Measurements from ENCODE around the gene SDHA. TPM values are rescaled to one million over a fixed set of nuclear protein-coding genes. Genes with fewer than 3 reads are reported as not detected.
"Not testable (repeated sequence)": the region's sequence is repeated elsewhere in the genome, so short reads cannot be mapped to it uniquely, and the experiment has no call there.

Gene SDHA
- total and polyA plus RNA-seq, 2 donors from 2014 or later: 135 to 256 TPM

DNA sequence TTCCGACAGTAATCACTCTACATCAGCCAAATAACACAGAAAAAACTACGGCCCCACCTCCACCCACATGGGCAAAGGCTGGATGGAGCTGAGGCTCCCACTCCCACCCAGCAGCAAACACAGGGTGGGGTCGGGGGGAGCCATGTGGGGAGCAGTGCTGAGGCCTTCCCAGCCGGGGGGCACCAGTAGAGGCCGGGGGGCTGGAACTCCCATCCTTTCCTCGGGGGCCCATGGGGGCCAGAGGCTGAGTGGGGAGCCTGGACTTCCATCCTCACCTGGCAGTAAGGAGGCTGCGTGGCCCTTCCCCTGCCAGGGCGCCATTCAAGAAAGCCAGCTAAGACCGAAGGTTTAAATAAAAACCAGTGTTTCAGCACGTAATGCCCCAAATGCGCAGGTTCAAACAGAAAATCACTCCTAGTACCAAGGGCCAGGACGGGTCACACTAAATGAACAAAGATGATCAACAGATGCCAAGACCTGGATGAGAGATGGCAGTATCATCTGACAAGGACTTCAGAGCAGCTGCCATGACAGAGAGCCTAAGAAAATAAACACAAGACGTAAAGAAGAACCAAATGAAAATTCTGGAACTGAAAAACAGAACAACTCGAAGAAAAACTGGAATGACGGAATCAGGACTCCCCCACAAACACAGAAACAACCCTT lies 9.5 kb upstream of the SDHA start:
- H3K9me3 ChIP-seq (ENCODE audit: control insufficient read depth in 2 of 3, insufficient read depth in 1 of 3, low read length in 3 of 3): no peaks in the 10 kb centered on the region
- H3K27me3 ChIP-seq (ENCODE audit: control insufficient read depth, insufficient read depth, low read length): no peaks in the 10 kb centered on the region
- no peak overlapping the region for H3K9ac ChIP-seq (ENCODE audit: low read length in 3 of 3)
- no peak overlapping the region for H3K27ac ChIP-seq (ENCODE audit: low read depth in 2 of 2, low read length in 2 of 2)
- H3K4me1 ChIP-seq (ENCODE audit: control insufficient read depth in 2 of 3, insufficient read depth in 2 of 3, low read depth in 1 of 3, low read length in 3 of 3): no peaks in the 10 kb centered on the region
- H3K36me3 ChIP-seq (ENCODE audit: control insufficient read depth in 2 of 3, insufficient read depth in 3 of 3, low read length in 3 of 3): peaks cover 2 to 13% (median 4%) of the 10 kb centered on the region in 3 donors
- intact Hi-C loops (cut with DNase I): no loop called here
- TF ChIP-seq, protein P1, sequence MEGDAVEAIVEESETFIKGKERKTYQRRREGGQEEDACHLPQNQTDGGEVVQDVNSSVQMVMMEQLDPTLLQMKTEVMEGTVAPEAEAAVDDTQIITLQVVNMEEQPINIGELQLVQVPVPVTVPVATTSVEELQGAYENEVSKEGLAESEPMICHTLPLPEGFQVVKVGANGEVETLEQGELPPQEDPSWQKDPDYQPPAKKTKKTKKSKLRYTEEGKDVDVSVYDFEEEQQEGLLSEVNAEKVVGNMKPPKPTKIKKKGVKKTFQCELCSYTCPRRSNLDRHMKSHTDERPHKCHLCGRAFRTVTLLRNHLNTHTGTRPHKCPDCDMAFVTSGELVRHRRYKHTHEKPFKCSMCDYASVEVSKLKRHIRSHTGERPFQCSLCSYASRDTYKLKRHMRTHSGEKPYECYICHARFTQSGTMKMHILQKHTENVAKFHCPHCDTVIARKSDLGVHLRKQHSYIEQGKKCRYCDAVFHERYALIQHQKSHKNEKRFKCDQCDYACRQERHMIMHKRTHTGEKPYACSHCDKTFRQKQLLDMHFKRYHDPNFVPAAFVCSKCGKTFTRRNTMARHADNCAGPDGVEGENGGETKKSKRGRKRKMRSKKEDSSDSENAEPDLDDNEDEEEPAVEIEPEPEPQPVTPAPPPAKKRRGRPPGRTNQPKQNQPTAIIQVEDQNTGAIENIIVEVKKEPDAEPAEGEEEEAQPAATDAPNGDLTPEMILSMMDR (IDR thresholded peaks at IDR 0.05; ENCODE audit: borderline replicate concordance, extremely low read depth, insufficient read depth): no peak
- DNase-seq (no peak), FAIRE-seq (no peak)
- no peak overlapping the region for H3K4me3 ChIP-seq (ENCODE audit: low read length in 3 of 3)

DNA sequence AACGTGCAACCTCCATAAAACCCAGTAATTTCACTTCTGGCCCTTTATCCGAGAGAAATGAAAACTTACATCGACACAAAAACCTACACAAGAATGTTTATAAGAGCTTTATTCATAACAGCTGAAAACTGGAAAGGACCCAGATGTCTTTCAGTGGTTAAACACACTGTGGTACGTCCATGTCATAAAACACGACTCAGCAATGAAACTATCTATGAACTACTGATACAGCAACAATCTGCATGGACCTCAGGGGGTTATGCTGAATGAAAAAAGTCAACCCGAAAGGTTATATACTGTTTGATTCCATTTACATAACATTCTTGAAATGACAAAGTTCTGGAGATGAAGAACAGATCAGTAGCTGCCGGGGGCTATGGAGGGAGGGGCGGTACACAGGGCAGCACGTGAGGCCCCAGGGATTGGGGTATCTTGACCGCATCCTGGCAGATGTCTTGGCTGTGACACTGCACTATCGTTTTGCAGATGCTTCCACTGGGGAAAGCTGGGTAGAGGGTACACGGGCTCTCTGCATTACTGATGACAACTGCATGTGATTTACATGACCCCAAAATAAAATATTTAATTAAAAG lies 4.2 kb upstream of the SDHA start:
- no peak overlapping the region for H3K4me3 ChIP-seq (ENCODE audit: low read length in 3 of 3)
- no peaks in the 10 kb centered on the region for H3K27me3 ChIP-seq (ENCODE audit: control insufficient read depth, insufficient read depth, low read length)
- intact Hi-C loops (cut with DNase I): no loop called here
- no peaks in the 10 kb centered on the region for H3K9me3 ChIP-seq (ENCODE audit: control insufficient read depth in 2 of 3, insufficient read depth in 1 of 3, low read length in 3 of 3)
- no peak for DNase-seq
- H3K27ac ChIP-seq (ENCODE audit: low read depth in 2 of 2, low read length in 2 of 2): no peak overlapping the region
- no peak for FAIRE-seq
- TF ChIP-seq, protein P1 (IDR thresholded peaks at IDR 0.05; ENCODE audit: borderline replicate concordance, extremely low read depth, insufficient read depth): no peak
- no peak overlapping the region for H3K9ac ChIP-seq (ENCODE audit: low read length in 3 of 3)
- peaks cover 0 to 3% (median 0%) of the 10 kb centered on the region in 3 donors for H3K36me3 ChIP-seq (ENCODE audit: control insufficient read depth in 2 of 3, insufficient read depth in 3 of 3, low read length in 3 of 3)
- no peaks in the 10 kb centered on the region for H3K4me1 ChIP-seq (ENCODE audit: control insufficient read depth in 2 of 3, insufficient read depth in 2 of 3, low read depth in 1 of 3, low read length in 3 of 3)

DNA sequence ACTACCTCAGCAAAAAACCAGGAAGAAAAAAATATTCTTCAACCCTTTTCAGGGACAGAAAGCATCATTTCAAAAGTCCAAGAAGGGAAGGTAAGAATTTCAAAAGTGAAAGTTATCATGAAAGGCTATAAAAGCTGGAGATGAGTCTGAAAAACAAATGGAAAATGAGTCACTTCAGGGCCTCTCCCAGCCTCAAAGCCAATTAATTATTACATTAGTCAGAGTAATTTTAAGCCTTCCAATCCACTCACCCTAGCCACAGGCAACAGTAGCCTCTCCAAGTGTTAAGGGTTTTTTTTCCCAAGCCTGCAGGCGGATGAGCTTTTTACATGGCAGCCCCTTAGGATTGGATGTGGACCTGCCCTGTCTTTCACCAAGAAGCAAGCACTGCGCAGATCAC lies 2.9 kb upstream of the SDHA start:
- DNase-seq; H3K4me3 ChIP-seq (ENCODE audit: low read length in 3 of 3); FAIRE-seq; H3K9me3 ChIP-seq (ENCODE audit: control insufficient read depth in 2 of 3, insufficient read depth in 1 of 3, low read length in 3 of 3); H3K27ac ChIP-seq (ENCODE audit: low read depth in 2 of 2, low read length in 2 of 2); H3K27me3 ChIP-seq (ENCODE audit: control insufficient read depth, insufficient read depth, low read length); H3K4me1 ChIP-seq (ENCODE audit: control insufficient read depth in 2 of 3, insufficient read depth in 2 of 3, low read depth in 1 of 3, low read length in 3 of 3); H3K9ac ChIP-seq (ENCODE audit: low read length in 3 of 3); intact Hi-C loops (cut with DNase I); H3K36me3 ChIP-seq (ENCODE audit: control insufficient read depth in 2 of 3, insufficient read depth in 3 of 3, low read length in 3 of 3): not testable (repeated sequence)

DNA sequence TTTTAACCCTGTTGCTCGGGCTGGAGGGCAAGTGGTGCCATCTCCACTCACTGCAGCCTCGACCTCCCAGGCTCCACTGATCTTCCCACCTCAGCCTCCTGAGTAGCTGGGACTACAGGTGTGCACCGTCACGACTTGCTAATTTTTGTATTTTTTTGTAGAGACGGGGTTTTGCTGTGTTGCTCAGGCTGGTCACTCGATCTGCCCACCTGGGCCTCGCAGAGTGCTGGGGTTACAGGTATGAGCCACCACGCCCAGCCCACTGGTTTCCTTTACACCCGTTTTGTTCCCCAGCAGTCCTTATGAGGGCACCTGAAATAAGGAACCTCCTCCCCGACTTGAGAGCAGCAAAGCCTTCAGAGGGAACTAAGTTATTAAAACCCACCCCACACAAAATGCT lies 2.0 kb upstream of the SDHA start:
- DNase-seq; H3K9me3 ChIP-seq (ENCODE audit: control insufficient read depth in 2 of 3, insufficient read depth in 1 of 3, low read length in 3 of 3); intact Hi-C loops (cut with DNase I); H3K4me3 ChIP-seq (ENCODE audit: low read length in 3 of 3); H3K36me3 ChIP-seq (ENCODE audit: control insufficient read depth in 2 of 3, insufficient read depth in 3 of 3, low read length in 3 of 3); H3K27ac ChIP-seq (ENCODE audit: low read depth in 2 of 2, low read length in 2 of 2); H3K4me1 ChIP-seq (ENCODE audit: control insufficient read depth in 2 of 3, insufficient read depth in 2 of 3, low read depth in 1 of 3, low read length in 3 of 3); H3K27me3 ChIP-seq (ENCODE audit: control insufficient read depth, insufficient read depth, low read length); FAIRE-seq; H3K9ac ChIP-seq (ENCODE audit: low read length in 3 of 3): not testable (repeated sequence)
